Activated CD8-positive, alpha-beta T cell treated with anti-CD3 and anti-CD28 coated beads for 36 hours (primary cell): ENCODE measurements around the gene COG2. TPM values are rescaled to one million over a fixed set of nuclear protein-coding genes. Genes with fewer than 3 reads are reported as not detected.
"Not testable (repeated sequence)": the region's sequence is repeated elsewhere in the genome, so short reads cannot be mapped to it uniquely, and the experiment has no call there.

ENCODE experiments used
- ATAC-seq: fragments of 200-7000 bp; cut with Tn5 transposase; one replicate; pipeline ENCODE4 v1.10.0; 2021; ENCODE audit warnings: mild to moderate bottlenecking, moderate library complexity
- CTCF ChIA-PET: fragments of 350-600 bp; sonication (Branson Sonifier 250); formaldehyde crosslinking; loops from one replicate; lab custom pipeline; 2021; ENCODE audit warnings: antibody characterized with exemption; lab: Charles Lee
- POLR2A ChIA-PET: fragments of 350-600 bp; sonication (Branson Sonifier 250); formaldehyde crosslinking; loops from one replicate; lab custom pipeline; 2021; ENCODE audit warnings: antibody characterized with exemption; lab: Charles Lee
- DNase-seq: peaks from one replicate; pipeline ENCODE4 v3.0.0-alpha.2; 2020
- H3K27ac Mint-ChIP-seq: one replicate; pipeline ENCODE4 v1.8.0; 2021; ENCODE audit warnings: mild to moderate bottlenecking, mixed read lengths
- H3K27me3 Mint-ChIP-seq: one replicate; pipeline ENCODE4 v1.8.0; 2021; ENCODE audit warnings: mixed read lengths
- H3K36me3 Mint-ChIP-seq: one replicate; pipeline ENCODE4 v1.8.0; 2021; ENCODE audit warnings: low read depth, mixed read lengths
- H3K4me1 Mint-ChIP-seq: one replicate; pipeline ENCODE4 v1.8.0; 2021; ENCODE audit warnings: low read depth, mixed read lengths
- H3K4me3 Mint-ChIP-seq: one replicate; pipeline ENCODE4 v1.8.0; 2021; ENCODE audit warnings: mild to moderate bottlenecking, moderate library complexity, mixed read lengths
- H3K9me3 Mint-ChIP-seq: one replicate; pipeline ENCODE4 v1.8.0; 2021; ENCODE audit warnings: mixed read lengths
- intact Hi-C: fragments of 100-400 bp; cut with micrococcal nuclease; formaldehyde crosslinking; loops from one replicate; pipeline ENCODE4 v1.10.0; 2022
- total RNA-seq, 2 experiments: library from RNA; stranded (reverse); gene quantifications; one replicate each; pipeline ENCODE4 v1.2.3, GENCODE V29; 2021
- TF ChIP-seq, protein P1 (sequence below): fragments of 200-600 bp; IDR thresholded peaks from one replicate; pipeline ENCODE4 v1.8.0; 2022; ENCODE audit warnings: antibody characterized with exemption, mild to moderate bottlenecking

Gene COG2
- total RNA-seq, 2 experiments from 2014 or later, result 26.1 to 27.6 TPM

- no peaks in the 10 kb centered on the region for H3K36me3 Mint-ChIP-seq
- H3K27me3 Mint-ChIP-seq, result peaks cover 23% of the 10 kb centered on the region
- ChIA-PET CTCF (no interaction called here), POLR2A (no interaction called here)
- intact Hi-C loops, result no loop called here
- no peaks in the 10 kb centered on the region for H3K4me1 Mint-ChIP-seq
- TF ChIP-seq, protein P1, sequence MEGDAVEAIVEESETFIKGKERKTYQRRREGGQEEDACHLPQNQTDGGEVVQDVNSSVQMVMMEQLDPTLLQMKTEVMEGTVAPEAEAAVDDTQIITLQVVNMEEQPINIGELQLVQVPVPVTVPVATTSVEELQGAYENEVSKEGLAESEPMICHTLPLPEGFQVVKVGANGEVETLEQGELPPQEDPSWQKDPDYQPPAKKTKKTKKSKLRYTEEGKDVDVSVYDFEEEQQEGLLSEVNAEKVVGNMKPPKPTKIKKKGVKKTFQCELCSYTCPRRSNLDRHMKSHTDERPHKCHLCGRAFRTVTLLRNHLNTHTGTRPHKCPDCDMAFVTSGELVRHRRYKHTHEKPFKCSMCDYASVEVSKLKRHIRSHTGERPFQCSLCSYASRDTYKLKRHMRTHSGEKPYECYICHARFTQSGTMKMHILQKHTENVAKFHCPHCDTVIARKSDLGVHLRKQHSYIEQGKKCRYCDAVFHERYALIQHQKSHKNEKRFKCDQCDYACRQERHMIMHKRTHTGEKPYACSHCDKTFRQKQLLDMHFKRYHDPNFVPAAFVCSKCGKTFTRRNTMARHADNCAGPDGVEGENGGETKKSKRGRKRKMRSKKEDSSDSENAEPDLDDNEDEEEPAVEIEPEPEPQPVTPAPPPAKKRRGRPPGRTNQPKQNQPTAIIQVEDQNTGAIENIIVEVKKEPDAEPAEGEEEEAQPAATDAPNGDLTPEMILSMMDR, result no peak
- no peak overlapping the region for H3K4me3 Mint-ChIP-seq
- no peak for ATAC-seq
- DNase-seq, result no peak
- peaks cover 1% of the 10 kb centered on the region for H3K9me3 Mint-ChIP-seq
- H3K27ac Mint-ChIP-seq, result no peak overlapping the region
These were observed 46.0 kb upstream of the COG2 start for GRCh38 chr1:230596306-230596705.

- ChIA-PET CTCF (no interaction called here), POLR2A (no interaction called here)
- intact Hi-C loops, result no loop called here
- H3K27ac Mint-ChIP-seq, result no peak overlapping the region
- no peaks in the 10 kb centered on the region for H3K36me3 Mint-ChIP-seq
- no peaks in the 10 kb centered on the region for H3K4me1 Mint-ChIP-seq
- no peak overlapping the region for H3K4me3 Mint-ChIP-seq
- no peak for DNase-seq
- peaks cover 18% of the 10 kb centered on the region for H3K27me3 Mint-ChIP-seq
- H3K9me3 Mint-ChIP-seq, result peaks cover 1% of the 10 kb centered on the region
- no peak for ATAC-seq
- TF ChIP-seq, protein P1, result no peak
These were observed 43.5 kb upstream of the COG2 start for GRCh38 chr1:230598745-230599144.

- ATAC-seq (no peak), DNase-seq (no peak)
- H3K4me3 Mint-ChIP-seq, result no peak overlapping the region
- H3K27ac Mint-ChIP-seq, result no peak overlapping the region
- ChIA-PET POLR2A (no interaction called here), CTCF (no interaction called here)
- no peaks in the 10 kb centered on the region for H3K4me1 Mint-ChIP-seq
- H3K9me3 Mint-ChIP-seq, result peaks cover 1% of the 10 kb centered on the region
- intact Hi-C loops, result no loop called here
- TF ChIP-seq, protein P1, result no peak
- H3K27me3 Mint-ChIP-seq, result peaks cover 16% of the 10 kb centered on the region
- H3K36me3 Mint-ChIP-seq, result no peaks in the 10 kb centered on the region
These were observed 42.2 kb upstream of the COG2 start for GRCh38 chr1:230599926-230600656.

- POLR2A ChIA-PET, H3K9me3 Mint-ChIP-seq, H3K4me3 Mint-ChIP-seq, ATAC-seq, H3K36me3 Mint-ChIP-seq, H3K27ac Mint-ChIP-seq, DNase-seq, CTCF ChIA-PET, H3K4me1 Mint-ChIP-seq, intact Hi-C loops: not testable (repeated sequence)
- H3K27me3 Mint-ChIP-seq, result peaks cover 14% of the 10 kb centered on the region
These were observed 41.5 kb upstream of the COG2 start for GRCh38 chr1:230600657-230601400.

- Mint-ChIP-seq H3K9me3 (no peaks in the 10 kb centered on the region), H3K27me3 (peaks cover 15% of the 10 kb centered on the region), H3K4me1 (no peaks in the 10 kb centered on the region), H3K4me3 (no peak overlapping the region), H3K27ac (no peak overlapping the region), H3K36me3 (no peaks in the 10 kb centered on the region)
- ChIA-PET CTCF (no interaction called here), POLR2A (no interaction called here)
- ATAC-seq, result no peak
- intact Hi-C loops, result no loop called here
- TF ChIP-seq, protein P1, result no peak
- DNase-seq, result no peak
These were observed 33.1 kb upstream of the COG2 start for GRCh38 chr1:230609208-230609607.
